ENCODE data around the gene C9orf153. TPM values are rescaled to one million over a fixed set of nuclear protein-coding genes. Genes with fewer than 3 reads are reported as not detected.

C9orf153 gene
- total and polyA plus RNA-seq, 2 experiments from 2014 or later = 0.29 TPM; not detected in 1

- TF ChIP-seq REST (IDR thresholded peaks at IDR 0.05; ENCODE audit: unreplicated experiment) (no peak), CREB1 (CRISPR knock-in tag; IDR thresholded peaks at IDR 0.05; ENCODE audit: low read depth) (no peak), EZH2 (IDR thresholded peaks at IDR 0.05; ENCODE audit: low read depth, unreplicated experiment) (no peak), JUNB (IDR thresholded peaks at IDR 0.05; ENCODE audit: unreplicated experiment) (no peak)
These were observed 3.0 kb upstream of the C9orf153 start (continued) for GRCh38 chr9:86262492-86262891.

- Mint-ChIP-seq H3K27me3 (ENCODE audit: insufficient read depth, low read depth, poor library complexity) (no peaks in the 10 kb centered on the region), H3K4me3 (no peak overlapping the region), H3K27ac (no peak overlapping the region), H3K36me3 (ENCODE audit: low read depth) (peaks cover 9% of the 10 kb centered on the region; the same call in 2 of the 3 replicates), H3K9me3 (peaks cover 18% of the 10 kb centered on the region; the same call in 2 of the 3 replicates), H3K4me1 (no peaks in the 10 kb centered on the region)
- Histone ChIP-seq H3K4me3 (no peak overlapping the region), H4K20me1 (replicated peaks; ENCODE audit: insufficient read depth) (no peaks in the 10 kb centered on the region), H3K79me2 (replicated peaks; ENCODE audit: insufficient read depth) (no peaks in the 10 kb centered on the region), H3K27ac (ENCODE audit: low read depth) (no peak overlapping the region), H3K27me3 (ENCODE audit: insufficient read depth) (no peaks in the 10 kb centered on the region), H2AFZ (no peak overlapping the region), H3K4me1 (ENCODE audit: insufficient read depth) (no peaks in the 10 kb centered on the region), H3F3A (replicated peaks; ENCODE audit: low read depth) (0 out of 2 replicates have a peak, but pooled peaks cover 2% of the 10 kb centered on the region), H3K36me3 (ENCODE audit: insufficient read depth) (peaks cover 4% of the 10 kb centered on the region; the same call in 1 of the 2 replicates), H3K4me2 (no peak overlapping the region), H3K9me2 (ENCODE audit: insufficient read depth) (no peaks in the 10 kb centered on the region)
- DNase-seq (ENCODE audit: low spot score) (no peak), ATAC-seq (no peak)
- no peak for TF ChIP-seq EZH2phosphoT487 (IDR thresholded peaks at IDR 0.05; ENCODE audit: unreplicated experiment)
- TF ChIP-seq REST (IDR thresholded peaks at IDR 0.05; ENCODE audit: unreplicated experiment) = no peak
- TF ChIP-seq CREB1 (CRISPR knock-in tag; IDR thresholded peaks at IDR 0.05; ENCODE audit: low read depth) = no peak
- TF ChIP-seq ZNF114 (CRISPR knock-in tag; IDR thresholded peaks at IDR 0.05) = no peak
- no peak for TF ChIP-seq POLR2AphosphoS5 (IDR thresholded peaks at IDR 0.05; ENCODE audit: low read depth)
- TF ChIP-seq ZNF331 (CRISPR knock-in tag; IDR thresholded peaks at IDR 0.05; ENCODE audit: low read depth) = no peak
- TF ChIP-seq CTCF (conservative IDR thresholded peaks at IDR 0.05; ENCODE audit: low read depth in 2 of 2) = no peak
- no peak for TF ChIP-seq ETS1 (IDR thresholded peaks at IDR 0.05)
- TF ChIP-seq NANOG (IDR thresholded peaks at IDR 0.05; ENCODE audit: borderline replicate concordance) = no peak
- no peak for TF ChIP-seq STAT1 (IDR thresholded peaks at IDR 0.05; ENCODE audit: unreplicated experiment)
These were observed 2.1 kb downstream of the C9orf153 start for GRCh38 chr9:86257391-86257790.

Data from GM23338 (cell line).